WTC11 (cell line): Measurements from ENCODE around the gene CCDC34. TPM values are rescaled to one million over a fixed set of nuclear protein-coding genes. Genes with fewer than 3 reads are reported as not detected.

Experiments
- ATAC-seq: fragments of 200-7000 bp; cut with Tn5 transposase; 2 replicates; pipeline ENCODE4 v1.10.0; 2021; ENCODE audit warnings: mild to moderate bottlenecking, moderate library complexity
- CTCF ChIA-PET: fragments of 300-600 bp; sonication (Branson Sonifier 250); formaldehyde crosslinking; loops from one replicate; lab custom pipeline; 2021; ENCODE audit warnings: antibody characterized with exemption; lab: Charles Lee
- POLR2A ChIA-PET: fragments of 350-600 bp; sonication (Branson Sonifier 250); formaldehyde crosslinking; loops from one replicate; lab custom pipeline; 2021; ENCODE audit warnings: antibody characterized with exemption; lab: Charles Lee
- DNase-seq: peaks from one replicate; pipeline ENCODE4 v3.0.0; 2021; ENCODE audit warnings: low spot score
- H3K27ac Mint-ChIP-seq: 2 replicates; pipeline ENCODE4 v1.8.0; 2021; ENCODE audit warnings: mixed read lengths
- H3K27me3 Mint-ChIP-seq: 2 replicates; pipeline ENCODE4 v1.8.0; 2021; ENCODE audit warnings: low read depth, mild to moderate bottlenecking, moderate library complexity, mixed read lengths
- H3K36me3 Mint-ChIP-seq: 2 replicates; pipeline ENCODE4 v1.8.0; 2021; ENCODE audit warnings: mixed read lengths
- H3K4me1 Mint-ChIP-seq: 2 replicates; pipeline ENCODE4 v1.8.0; 2022; ENCODE audit warnings: mixed read lengths
- H3K4me3 Mint-ChIP-seq: 2 replicates; pipeline ENCODE4 v1.8.0; 2021; ENCODE audit warnings: mild to moderate bottlenecking, moderate library complexity, mixed read lengths
- H3K9me3 Mint-ChIP-seq: 2 replicates; pipeline ENCODE4 v1.8.0; 2021; ENCODE audit warnings: mixed read lengths
- AFF4 ChIP-seq: sonication (generic); formaldehyde crosslinking; IDR thresholded peaks from 2 replicates; pipeline ENCODE4 v1.8.1; 2023; ENCODE audit warnings: mild to moderate bottlenecking, missing genetic modification reagents, borderline replicate concordance
- CTCF ChIP-seq: fragments of 200-600 bp; IDR thresholded peaks from 2 replicates; pipeline ENCODE4 v1.8.0; 2022; ENCODE audit warnings: antibody characterized with exemption
- EMX1 ChIP-seq: fragments of 250-450 bp; sonication (Bioruptor Pico); IDR thresholded peaks from 2 replicates; pipeline ENCODE4 v1.8.0; 2021; ENCODE audit warnings: mild to moderate bottlenecking
- FOXJ3 ChIP-seq: sonication (generic); formaldehyde crosslinking; IDR thresholded peaks from 2 replicates; pipeline ENCODE4 v1.9.0; 2021; ENCODE audit warnings: missing genetic modification reagents, mild to moderate bottlenecking, borderline replicate concordance
- FOXP4 ChIP-seq: sonication (generic); formaldehyde crosslinking; IDR thresholded peaks from 2 replicates; pipeline ENCODE4 v1.8.0; 2022; ENCODE audit warnings: mild to moderate bottlenecking, missing genetic modification reagents
- GABPB1 ChIP-seq: sonication (generic); formaldehyde crosslinking; IDR thresholded peaks from 2 replicates; pipeline ENCODE4 v1.8.1; 2023; ENCODE audit warnings: mild to moderate bottlenecking, missing genetic modification reagents
- IRF1 ChIP-seq: sonication (generic); formaldehyde crosslinking; IDR thresholded peaks from 2 replicates; pipeline ENCODE4 v1.8.0; 2023; ENCODE audit warnings: missing genetic modification reagents
- JAZF1 ChIP-seq: fragments of 250-450 bp; sonication (Bioruptor Pico); IDR thresholded peaks from 2 replicates; pipeline ENCODE4 v1.9.0; 2021; ENCODE audit warnings: moderate library complexity, mild to moderate bottlenecking, inconsistent platforms
- JUN ChIP-seq: sonication (generic); formaldehyde crosslinking; IDR thresholded peaks from 2 replicates; pipeline ENCODE4 v1.8.0; 2023; ENCODE audit warnings: mild to moderate bottlenecking, missing genetic modification reagents
- KAT7 ChIP-seq: sonication (generic); formaldehyde crosslinking; IDR thresholded peaks from 2 replicates; pipeline ENCODE4 v1.8.1; 2023; ENCODE audit warnings: missing genetic modification reagents, mild to moderate bottlenecking, borderline replicate concordance
- MYBL2 ChIP-seq: sonication (generic); formaldehyde crosslinking; IDR thresholded peaks from 2 replicates; pipeline ENCODE4 v1.8.1; 2023; ENCODE audit warnings: mild to moderate bottlenecking, moderate library complexity, missing genetic modification reagents
- NFE2L1 ChIP-seq: sonication (generic); formaldehyde crosslinking; IDR thresholded peaks from 2 replicates; pipeline ENCODE4 v1.8.1; 2023; ENCODE audit warnings: missing genetic modification reagents
- NR1H2 ChIP-seq: sonication (generic); formaldehyde crosslinking; IDR thresholded peaks from 2 replicates; pipeline ENCODE4 v1.9.0; 2021; ENCODE audit warnings: mild to moderate bottlenecking, moderate library complexity, missing genetic modification reagents
- PREB ChIP-seq: sonication (generic); formaldehyde crosslinking; IDR thresholded peaks from 2 replicates; pipeline ENCODE4 v1.8.1; 2022; ENCODE audit warnings: mild to moderate bottlenecking, missing genetic modification reagents, moderate library complexity, borderline replicate concordance
- TCF7 ChIP-seq: sonication (generic); formaldehyde crosslinking; IDR thresholded peaks from 2 replicates; pipeline ENCODE4 v1.8.0; 2022; ENCODE audit warnings: mild to moderate bottlenecking, low read depth, missing genetic modification reagents, moderate library complexity
- ZNF138 ChIP-seq: sonication (generic); formaldehyde crosslinking; conservative IDR thresholded peaks from 2 replicates; pipeline ENCODE4 v1.8.1; 2022; ENCODE audit warnings: mild to moderate bottlenecking, moderate library complexity, missing genetic modification reagents
- ZNF232 ChIP-seq: sonication (generic); formaldehyde crosslinking; IDR thresholded peaks from 2 replicates; pipeline ENCODE4 v1.8.0; 2022; ENCODE audit warnings: mild to moderate bottlenecking, missing genetic modification reagents
- ZNF317 ChIP-seq: sonication (generic); formaldehyde crosslinking; IDR thresholded peaks from 2 replicates; pipeline ENCODE4 v1.8.1; 2023; ENCODE audit warnings: low read depth, mild to moderate bottlenecking, moderate library complexity, missing genetic modification reagents, borderline replicate concordance
- ZNF416 ChIP-seq: fragments of 250-450 bp; sonication (Bioruptor Pico); IDR thresholded peaks from 2 replicates; pipeline ENCODE4 v1.9.0; 2021; ENCODE audit warnings: mild to moderate bottlenecking, inconsistent platforms
- ZNF671 ChIP-seq: fragments of 250-450 bp; sonication (Bioruptor Pico); IDR thresholded peaks from 2 replicates; pipeline ENCODE4 v1.8.0; 2021; ENCODE audit warnings: mild to moderate bottlenecking
- total RNA-seq: library from RNA; stranded (reverse); gene quantifications from 3 replicates; pipeline ENCODE4 v1.2.3, GENCODE V29; 2021

The CCDC34 gene
- total RNA-seq, 1 experiment from 2014 or later = 23.7 TPM

GRCh38 chr11:27310707-27311106 is 52.3 kb downstream of the CCDC34 start (continued):
- TF ChIP-seq ZNF317 (CRISPR knock-in tag) (no peak), ZNF416 (CRISPR knock-in tag) (no peak)

- Mint-ChIP-seq H3K4me1 (peaks cover 8% of the 10 kb centered on the region), H3K9me3 (peaks cover 17% of the 10 kb centered on the region), H3K27me3 (no peaks in the 10 kb centered on the region; the same call in 1 of the 2 replicates), H3K36me3 (peaks cover 3% of the 10 kb centered on the region; the same call in 1 of the 2 replicates), H3K4me3 (no peak overlapping the region), H3K27ac (no peak overlapping the region)
- ATAC-seq (no peak), DNase-seq (no peak)
- no peak for TF ChIP-seq ZNF138 (CRISPR knock-in tag)
- TF ChIP-seq FOXJ3 (CRISPR knock-in tag) = no peak
- no peak for TF ChIP-seq ZNF232 (CRISPR knock-in tag)
- TF ChIP-seq GABPB1 = no peak
- TF ChIP-seq MYBL2 (CRISPR knock-in tag) = no peak
- no peak for TF ChIP-seq TCF7 (CRISPR knock-in tag)
- TF ChIP-seq KAT7 (CRISPR knock-in tag) = no peak
- TF ChIP-seq PREB (CRISPR knock-in tag) = no peak
- TF ChIP-seq NFE2L1 = no peak
- TF ChIP-seq NR1H2 = no peak
- no peak for TF ChIP-seq JUN (CRISPR knock-in tag)
- TF ChIP-seq EMX1 (CRISPR knock-in tag) = no peak
- TF ChIP-seq FOXP4 = no peak
- no peak for TF ChIP-seq AFF4 (CRISPR knock-in tag)
- TF ChIP-seq JAZF1 = no peak
- no peak for TF ChIP-seq CTCF
- no peak for TF ChIP-seq IRF1 (CRISPR knock-in tag)
- TF ChIP-seq ZNF671 (CRISPR knock-in tag) = no peak
- ChIA-PET CTCF (no interaction called here), POLR2A (no interaction called here)
Observed at GRCh38 chr11:27310182-27310581, 52.8 kb downstream of the CCDC34 start.
